Pancreas (tissue), 10 donors: ENCODE data around the gene OTOA. TPM values are rescaled to one million over a fixed set of nuclear protein-coding genes. Genes with fewer than 3 reads are reported as not detected.

ENCODE experiments used
- ATAC-seq, 4 donors: fragments of 200-7000 bp; cut with Tn5 transposase; one replicate each; pipeline versions ENCODE4 v1.8.0 to v1.9.1; 2020; ENCODE audit warnings: mild to moderate bottlenecking in 4 of 4, moderate library complexity in 4 of 4
- DNase-seq, 6 donors: peaks; one replicate each; pipeline ENCODE4 v3.0.0-alpha.2; 2020
- FAIRE-seq: peaks from 2 replicates; lab custom pipeline; 2012; peaks lifted over from hg19 to GRCh38; lab: Jason Lieb, UNC
- H3K27ac ChIP-seq, 4 donors: fragments of 200-600 bp; sonication (generic); 1 replicate in 3 of 4; 2 replicates in 1 of 4; pipeline versions ENCODE4 v1.5.0 to v1.8.0; 2020
- H3K27me3 ChIP-seq, 4 donors: fragments of 200-600 bp; one replicate each; pipeline ENCODE4 v1.8.0; 2021
- H3K36me3 ChIP-seq, 3 donors: fragments of 200-600 bp; sonication (generic) in 1 of 3; one replicate each; pipeline versions ENCODE4 v1.5.0 to v1.8.0; 2020 to 2021
- H3K4me1 ChIP-seq, 3 donors: fragments of 200-600 bp; one replicate each; pipeline ENCODE4 v1.8.0; 2021
- H3K4me3 ChIP-seq, 4 donors: fragments of 200-600 bp; sonication (generic) in 2 of 4; one replicate each; pipeline versions ENCODE4 v1.5.0 to v1.8.0; 2020 to 2021
- H3K9me3 ChIP-seq, 4 donors: fragments of 200-600 bp; one replicate each; pipeline ENCODE4 v1.8.0; 2021
- CTCF ChIP-seq, 4 donors: fragments of 200-600 bp; sonication (generic) in 3 of 4; IDR thresholded peaks; one replicate each; pipeline versions ENCODE4 v1.5.0 to v1.8.0; 2021; ENCODE audit warnings: antibody characterized with exemption in 4 of 4
- WGBS, 2 donors: extraction: QIAGEN DNeasy Blood & Tissue Kit; methylation state at CpG; one replicate each; pipeline ENCODE4 v1.1.7; 2013; 5-methylcytosine and 5-hydroxymethylcytosine counted together
- intact Hi-C, 3 donors: fragments of 100-400 bp; cut with DNase I; formaldehyde crosslinking; loops; one replicate each; pipeline versions ENCODE4 v1.11.1 to v1.14.2; 2022
- polyA plus RNA-seq, 2 donors: library from polyadenylated mRNA; stranded (reverse); fragments of 200-250 nt; gene quantifications; one replicate each; pipeline ENCODE4 v1.2.3, GENCODE V29; 2013
- total RNA-seq, 6 donors: library from RNA; stranded (reverse); fragmentation: NEBNext Ultra II Directional in 4 of 6; extraction: Animal tissue kit (Norgen Biotek cat#: 25700) in 4 of 6; gene quantifications; one replicate each; pipeline versions ENCODE4 v1.2.1 to v1.2.4, GENCODE V29; 2021 to 2023
- donor health status: healthy with polysubstance abuse.
- donor health status: DM: no; HTN: no; CAD: no; lungs with moderate emphysema.
- donor health status: DM: no; HTN: no; CAD: no.
- donor health status: control.
- donor health status: control.
- donor health status: Bipolar disorder and iron deficiency.
- donor health status: DM: yes; HTN: yes; CAD: no.
- donor health status: DM: no; HTN: no; CAD: no.
- donor health status: DM: no; HTN: no; CAD: no.
- donor health status: DM: yes; HTN: yes; CAD: no.

Gene OTOA
- total and polyA plus RNA-seq, 8 donors = 0.04 to 0.50 (median 0.12) TPM; not detected in 4

- no peak for TF ChIP-seq CTCF (IDR thresholded peaks at IDR 0.05)
- Histone ChIP-seq H3K27me3 (no peaks in the 10 kb centered on the region), H3K36me3 (no peaks in the 10 kb centered on the region), H3K27ac (no peak overlapping the region), H3K9me3 (no peaks in the 10 kb centered on the region), H3K4me3 (no peak overlapping the region), H3K4me1 (no peaks in the 10 kb centered on the region)
- FAIRE-seq = no peak
- intact Hi-C loops = loop anchor here in 2 of 3 donors (5.0 to 10.0 kb wide), 2 partner anchors 55 to 57 kb away; no protein-coding TSS in a partner anchor
- no peak for ATAC-seq
- WGBS, 2 donors = 75 to 82% methylated on average over 6 of the region's 6 CpGs
- DNase-seq = no peak
These were observed 21.9 kb upstream of the OTOA start for GRCh38 chr16:21641916-21642315.

- ATAC-seq = no peak
- WGBS, 2 donors = 75 to 78% methylated on average over 7 of the region's 7 CpGs
- Histone ChIP-seq H3K27me3 (no peaks in the 10 kb centered on the region), H3K4me1 (no peaks in the 10 kb centered on the region), H3K27ac (no peak overlapping the region), H3K9me3 (no peaks in the 10 kb centered on the region), H3K36me3 (no peaks in the 10 kb centered on the region), H3K4me3 (no peak overlapping the region)
- no peak for DNase-seq
- intact Hi-C loops = loop anchor here in 2 of 3 donors (5.0 to 10.0 kb wide), 2 partner anchors 56 to 58 kb away; no protein-coding TSS in a partner anchor
- no peak for FAIRE-seq
- TF ChIP-seq CTCF (IDR thresholded peaks at IDR 0.05) = no peak
These were observed 20.9 kb upstream of the OTOA start for GRCh38 chr16:21642861-21643260.

- Histone ChIP-seq H3K4me1 (no peaks in the 10 kb centered on the region), H3K36me3 (no peaks in the 10 kb centered on the region), H3K27ac (no peak overlapping the region), H3K4me3 (no peak overlapping the region), H3K27me3 (no peaks in the 10 kb centered on the region), H3K9me3 (no peaks in the 10 kb centered on the region)
- FAIRE-seq = no peak
- no peak for TF ChIP-seq CTCF (IDR thresholded peaks at IDR 0.05)
- ATAC-seq = no peak
- intact Hi-C loops = loop anchor here in 2 of 3 donors (5.0 to 10.0 kb wide), 2 partner anchors 56 to 59 kb away; no protein-coding TSS in a partner anchor
- 93 to 98% methylated on average over 3 of the region's 3 CpGs for WGBS, 2 donors
- DNase-seq = no peak
These were observed 20.0 kb upstream of the OTOA start for GRCh38 chr16:21643785-21644184.

GRCh38 chr16:21644674-21645073 lies 19.1 kb upstream of the OTOA start:
- 73 to 79% methylated on average over 4 of the region's 4 CpGs for WGBS, 2 donors
- Histone ChIP-seq H3K9me3 (no peaks in the 10 kb centered on the region), H3K27me3 (no peaks in the 10 kb centered on the region), H3K36me3 (no peaks in the 10 kb centered on the region), H3K27ac (no peak overlapping the region), H3K4me3 (peak overlapping the region in 1 of 4 donors; percentile 22), H3K4me1 (no peaks in the 10 kb centered on the region)
- intact Hi-C loops = loop anchor here in 2 of 3 donors (5.0 to 10.0 kb wide), 2 partner anchors 57 to 60 kb away; no protein-coding TSS in a partner anchor
- TF ChIP-seq CTCF (IDR thresholded peaks at IDR 0.05) = no peak
- FAIRE-seq (no peak), DNase-seq (no peak), ATAC-seq (no peak)

- H3K4me1 ChIP-seq = no peaks in the 10 kb centered on the region
- no peak for DNase-seq
- 85 to 93% methylated on average over 9 of the region's 9 CpGs for WGBS, 2 donors
- no peaks in the 10 kb centered on the region for H3K27me3 ChIP-seq
- H3K36me3 ChIP-seq = no peaks in the 10 kb centered on the region
- peak in 3 of 4 donors; percentile 42 to 67 (median 58) for ATAC-seq
- H3K27ac ChIP-seq = no peak overlapping the region
- intact Hi-C loops = loop anchor here in 1 of 3 donors (10.0 kb wide), 1 partner anchor 60 kb away; no protein-coding TSS in a partner anchor
- peak overlapping the region in 1 of 4 donors; percentile 22 for H3K4me3 ChIP-seq
- no peak for FAIRE-seq
- H3K9me3 ChIP-seq = no peaks in the 10 kb centered on the region
- no peak for TF ChIP-seq CTCF (IDR thresholded peaks at IDR 0.05)
These were observed 18.5 kb upstream of the OTOA start for GRCh38 chr16:21645261-21645721.
